H1 (cell line): ENCODE data around the gene EIF4EBP2. TPM values are rescaled to one million over a fixed set of nuclear protein-coding genes. Genes with fewer than 3 reads are reported as not detected.

Experiments
- CTCF ChIA-PET: fragments of 300-600 bp; sonication (Branson Sonifier 250); formaldehyde crosslinking; loops from one replicate; lab custom pipeline; 2021; ENCODE audit not compliant: partially characterized antibody; lab: Charles Lee
- POLR2A ChIA-PET: fragments of 300-600 bp; sonication (Branson Sonifier 250); formaldehyde crosslinking; loops from one replicate; lab custom pipeline; 2021; ENCODE audit warnings: inconsistent platforms; ENCODE audit not compliant: partially characterized antibody; lab: Charles Lee
- DNase-seq, 2 experiments: peaks; one replicate each; pipeline versions ENCODE4 v3.0.0 to v3.0.0-alpha.2; 2010 to 2022; ENCODE audit warnings: low spot score in 2 of 2, low read depth in 1 of 2, mixed read lengths in 1 of 2
- FAIRE-seq: peaks from 2 replicates; lab custom pipeline; 2011; peaks lifted over from hg19 to GRCh38; lab: Jason Lieb, UNC
- H2AFZ ChIP-seq: 2 replicates; pipeline ENCODE4 v1.8.1; 2012; ENCODE audit warnings: low read length, inconsistent platforms
- H2AK5ac ChIP-seq: 2 replicates; pipeline ENCODE4 v1.6.1; 2013; ENCODE audit warnings: low read depth, low read length
- H2BK120ac ChIP-seq: replicated peaks from 2 replicates; pipeline ENCODE3; 2013; ENCODE audit warnings: low read depth, low read length, inconsistent platforms
- H2BK12ac ChIP-seq: 2 replicates; pipeline ENCODE4 v1.6.1; 2013; ENCODE audit warnings: low read depth, low read length
- H2BK15ac ChIP-seq: 2 replicates; pipeline ENCODE4 v1.6.1; 2013; ENCODE audit warnings: low read length
- H2BK20ac ChIP-seq: 2 replicates; pipeline ENCODE4 v1.6.1; 2013; ENCODE audit warnings: low read length
- H2BK5ac ChIP-seq: 2 replicates; pipeline ENCODE4 v1.6.1; 2013; ENCODE audit warnings: low read depth, low read length
- H3K14ac ChIP-seq: 2 replicates; pipeline ENCODE4 v1.6.1; 2013; ENCODE audit warnings: inconsistent platforms; ENCODE audit not compliant: insufficient read length
- H3K18ac ChIP-seq: 2 replicates; pipeline ENCODE4 v1.6.1; 2013; ENCODE audit warnings: low read length; ENCODE audit errors: extremely low read depth
- H3K23ac ChIP-seq: 2 replicates; pipeline ENCODE4 v1.6.1; 2013; ENCODE audit warnings: inconsistent platforms; ENCODE audit not compliant: insufficient read length
- H3K23me2 ChIP-seq: 2 replicates; pipeline ENCODE4 v1.6.1; 2013; ENCODE audit warnings: low read depth, low read length
- H3K27ac ChIP-seq: 2 replicates; pipeline ENCODE4 v1.6.1; 2011; ENCODE audit warnings: low read depth, low read length, inconsistent platforms
- H3K27me3 ChIP-seq, 4 experiments: replicated peaks in 1 of 4; 1 replicate in 1 of 4; 2 replicates in 3 of 4; pipeline versions ENCODE4 v1.6.1 to v1.8.1; 2011 to 2013; ENCODE audit warnings: low read length in 3 of 4, mild to moderate bottlenecking in 3 of 4, inconsistent platforms in 2 of 4, mixed read lengths in 2 of 4, moderate library complexity in 1 of 4; ENCODE audit not compliant: control insufficient read depth in 3 of 4, insufficient read depth in 3 of 4; ENCODE audit errors: extremely low read depth in 1 of 4
- H3K36me3 ChIP-seq, 4 experiments: 2 replicates each; pipeline versions ENCODE4 v1.6.1 to v1.8.1; 2011 to 2013; ENCODE audit warnings: mild to moderate bottlenecking in 4 of 4, low read length in 3 of 4, moderate library complexity in 2 of 4, control low read depth in 1 of 4, inconsistent platforms in 1 of 4; ENCODE audit not compliant: insufficient read depth in 4 of 4, control insufficient read depth in 2 of 4
- H3K4ac ChIP-seq: replicated peaks from 2 replicates; pipeline ENCODE3; 2013; ENCODE audit warnings: low read length, low read depth, mixed read lengths, inconsistent platforms; ENCODE audit not compliant: insufficient read length
- H3K4me1 ChIP-seq, 4 experiments: replicated peaks in 1 of 4; 1 replicate in 1 of 4; 2 replicates in 3 of 4; pipeline versions ENCODE4 v1.6.1 to v1.8.1; 2011 to 2013; ENCODE audit warnings: low read length in 3 of 4, inconsistent platforms in 2 of 4, mixed read lengths in 1 of 4; ENCODE audit not compliant: insufficient read depth in 4 of 4, control insufficient read depth in 3 of 4
- H3K4me2 ChIP-seq, 2 experiments: 2 replicates each; pipeline versions ENCODE4 v1.6.1 to v1.8.1; 2011 to 2013; ENCODE audit warnings: low read depth in 2 of 2, low read length in 2 of 2, control low read depth in 1 of 2, inconsistent platforms in 1 of 2, mild to moderate bottlenecking in 1 of 2; ENCODE audit not compliant: insufficient read depth in 1 of 2
- H3K4me3 ChIP-seq, 4 experiments: fragments of 200-600, 300-600 bp in 1 of 4; sonication (generic), shearing (Covaris generic), sonication (Bioruptor Twin) in 1 of 4; 2 replicates each; pipeline versions ENCODE4 v1.5.1 to v1.8.1; 2011 to 2016; ENCODE audit warnings: low read length in 4 of 4, low read depth in 3 of 4, control low read depth in 2 of 4, inconsistent platforms in 2 of 4, mild to moderate bottlenecking in 2 of 4, mixed read lengths in 1 of 4, moderate library complexity in 1 of 4; ENCODE audit not compliant: insufficient read depth in 2 of 4; ENCODE audit errors: extremely low read depth in 1 of 4
- H3K56ac ChIP-seq: replicated peaks from 2 replicates; pipeline ENCODE3; 2013; ENCODE audit warnings: low read depth, mild to moderate bottlenecking, mixed read lengths, low read length, inconsistent platforms; ENCODE audit not compliant: insufficient read length
- H3K79me1 ChIP-seq: 2 replicates; pipeline ENCODE4 v1.6.1; 2013; ENCODE audit warnings: low read depth, low read length, control low read depth
- H3K79me2 ChIP-seq, 2 experiments: 2 replicates each; pipeline versions ENCODE4 v1.6.1 to v1.8.1; 2012 to 2013; ENCODE audit warnings: low read length in 2 of 2, mild to moderate bottlenecking in 2 of 2, inconsistent platforms in 1 of 2; ENCODE audit not compliant: insufficient read depth in 2 of 2, control insufficient read depth in 1 of 2
- H3K9ac ChIP-seq, 4 experiments: replicated peaks in 1 of 4; 1 replicate in 1 of 4; 2 replicates in 3 of 4; pipeline versions ENCODE4 v1.6.1 to v1.8.1; 2011 to 2013; ENCODE audit warnings: low read depth in 3 of 4, low read length in 3 of 4, control low read depth in 2 of 4, mild to moderate bottlenecking in 2 of 4, moderate library complexity in 2 of 4, inconsistent platforms in 1 of 4; ENCODE audit errors: extremely low read depth in 1 of 4
- H3K9me3 ChIP-seq, 2 experiments: 2 replicates each; pipeline versions ENCODE4 v1.6.1 to v1.8.1; 2012 to 2013; ENCODE audit warnings: mild to moderate bottlenecking in 2 of 2, moderate library complexity in 2 of 2, control low read depth in 1 of 2, inconsistent platforms in 1 of 2, low read depth in 1 of 2, low read length in 1 of 2, mixed read lengths in 1 of 2; ENCODE audit not compliant: insufficient read depth in 2 of 2
- H4K20me1 ChIP-seq, 2 experiments: replicated peaks in 1 of 2; 2 replicates each; pipeline versions ENCODE3 to v1.8.1; 2011 to 2013; ENCODE audit warnings: inconsistent platforms in 2 of 2, low read length in 2 of 2, mild to moderate bottlenecking in 1 of 2; ENCODE audit not compliant: insufficient read depth in 2 of 2, control insufficient read depth in 1 of 2
- H4K5ac ChIP-seq: 2 replicates; pipeline ENCODE4 v1.6.1; 2013; ENCODE audit warnings: low read length, low read depth, mixed read lengths, inconsistent platforms; ENCODE audit not compliant: insufficient read length
- H4K8ac ChIP-seq: 2 replicates; pipeline ENCODE4 v1.8.0; 2013; ENCODE audit warnings: mild to moderate bottlenecking, moderate library complexity, low read length, inconsistent platforms; ENCODE audit not compliant: insufficient read depth; ENCODE audit errors: extremely low read depth
- H4K91ac ChIP-seq: replicated peaks from 2 replicates; pipeline ENCODE3; 2013; ENCODE audit warnings: low read length, mixed read lengths, inconsistent platforms; ENCODE audit not compliant: insufficient read length
- E2F6 ChIP-seq: IDR thresholded peaks from 2 replicates; pipeline ENCODE4 v1.6.1; 2012; ENCODE audit warnings: inconsistent platforms
- JUN ChIP-seq: IDR thresholded peaks from 2 replicates; pipeline ENCODE4 v1.6.1; 2011; ENCODE audit warnings: low read depth, mild to moderate bottlenecking, improper control_type of control experiment, low read length
- ZNF274 ChIP-seq: IDR thresholded peaks from 2 replicates; pipeline ENCODE4 v1.7.0; 2012; ENCODE audit warnings: low read length, borderline replicate concordance; ENCODE audit errors: extremely low read depth
- WGBS, 2 experiments: shearing (Covaris generic) in 1 of 2; methylation state at CpG; one replicate each; pipeline versions ENCODE4 v1.1.6 to v1.1.7; 2013 to 2015; ENCODE audit warnings: low lambda C conversion rate in 2 of 2, mixed read lengths in 2 of 2, inconsistent platforms in 1 of 2, low coverage in 1 of 2, missing lambda C conversion rate in 1 of 2; ENCODE audit not compliant: insufficient replicate concordance in 2 of 2, insufficient coverage in 1 of 2, insufficient read length in 1 of 2; ENCODE audit errors: extremely low coverage in 1 of 2, missing lambda C conversion rate in 1 of 2; 5-methylcytosine and 5-hydroxymethylcytosine counted together
- polyA plus RNA-seq, 7 experiments: library from polyadenylated mRNA; depleted of rRNA in 3 of 7; stranded (reverse) in 5 of 7; unstranded in 2 of 7; fragments of >200 nt in 5 of 7; fragments of 200-250 nt in 2 of 7; gene quantifications; 1 replicate in 5 of 7; 2 replicates in 1 of 7; 4 replicates in 1 of 7; pipeline versions ENCODE4 v1.2.1 to v1.2.3, GENCODE V29; 2011 to 2013; ENCODE audit warnings: missing spikeins in 2 of 7, mixed read lengths in 2 of 7
- total RNA-seq: library from RNA; stranded (reverse); fragmentation: NEBNext Ultra II Directional; extraction: Animal tissue kit (Norgen Biotek cat#: 25700); gene quantifications from 2 replicates; pipeline ENCODE4 v1.2.1, GENCODE V29; 2021

The EIF4EBP2 gene
- total and polyA plus RNA-seq, 2 of the 8 experiments (the other 6 are each of a cell fraction or from before 2014, with no cell fraction given): 55.3 to 144 TPM

GRCh38 chr10:70441895-70442309 is 38.0 kb downstream of the EIF4EBP2 start:
- Histone ChIP-seq H3K27ac (no peak overlapping the region), H3K9ac (no peak overlapping the region), H3K4me3 (peak overlapping the region; percentile 23 to 57 (median 44); a peak in 7 of 8 replicates), H3K27me3 (peaks cover 18 to 43% (median 38%) of the 10 kb centered on the region in 4 experiments), H3K4me1 (peaks cover 5 to 20% (median 19%) of the 10 kb centered on the region in 4 experiments), H2BK20ac (peak overlapping the region; percentile 98), H3K18ac (peak overlapping the region; percentile 88), H3K56ac (no peak overlapping the region), H2AFZ (no peak overlapping the region), H2BK5ac (peak overlapping the region; percentile 97; the same call in 1 of the 2 replicates), H4K8ac (0 out of 2 replicates have a peak overlapping the region, but pooled peaks have one; percentile 17), H3K4ac (peak overlapping the region; percentile 47), H3K23ac (no peak overlapping the region), H3K14ac (no peak overlapping the region), H3K9me3 (no peaks in the 10 kb centered on the region), H4K20me1 (peaks cover 2 to 6% of the 10 kb centered on the region in 2 experiments), H2BK120ac (peak overlapping the region; percentile 30), H3K23me2 (peaks cover 15% of the 10 kb centered on the region; the same call in 1 of the 2 replicates), H4K5ac (peak overlapping the region; percentile 3), H3K36me3 (no peaks in the 10 kb centered on the region; a peak in 1 of 8 replicates), H4K91ac (peak overlapping the region; percentile 75), H2AK5ac (no peak overlapping the region; the same call in 1 of the 2 replicates), H2BK12ac (peak overlapping the region; percentile 99), H3K79me2 (no peaks in the 10 kb centered on the region), H3K4me2 (peak overlapping the region; percentile 73 to 84), H3K79me1 (no peaks in the 10 kb centered on the region; the same call in 1 of the 2 replicates), H2BK15ac (no peak overlapping the region; the same call in 1 of the 2 replicates)
- DNase-seq (no peak), FAIRE-seq (no peak)
- ChIA-PET POLR2A (interaction anchor here (1.0 to 4.8 kb wide), 11 partner anchors 9 to 110 kb away, joined by 3 to 28 read pairs (median 7); partner anchors contain the start of genes EIF4EBP2 and LRRC20), CTCF (interaction anchor here (0.7 to 2.0 kb wide), 12 partner anchors 11 to 99 kb away, joined by 3 to 13 read pairs (median 4); no protein-coding TSS in a partner anchor)
- WGBS, 2 experiments: 4% methylated on average over 12 of the region's 12 CpGs; no CpG with 5 or more reads in 1 of the 2 experiments
- TF ChIP-seq E2F6 (peak; percentile 48; the same call in 1 of the 2 replicates), ZNF274 (no peak), JUN (no peak)
